ENCODE data around the gene USP32.
A peak's percentile ranks its signal among the peaks of the same experiment; 100 is the strongest.
"Not testable (repeated sequence)": the region's sequence is repeated elsewhere in the genome, so short reads cannot be mapped to it uniquely, and the experiment has no call there.

USP32 gene

DNA sequence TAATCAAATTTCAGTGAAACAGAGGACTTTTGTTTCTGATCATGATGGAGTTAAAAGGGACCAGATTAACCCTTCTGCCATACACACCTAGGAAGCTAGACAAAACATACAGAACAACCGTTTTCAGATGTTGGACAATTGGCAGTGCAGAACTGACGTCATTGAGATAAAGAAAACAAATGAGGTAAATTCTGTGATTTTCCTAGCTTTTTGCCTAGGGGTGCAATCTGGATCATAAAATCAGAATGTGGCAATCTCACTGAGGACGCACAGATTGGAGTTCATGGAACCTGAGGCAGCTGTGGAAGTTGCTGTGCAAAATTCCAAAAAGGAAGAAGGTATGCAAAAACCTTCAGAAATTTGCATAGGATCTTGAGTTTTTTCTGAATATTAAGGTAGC is 15.0 kb upstream of the USP32 start:
- no peak for DNase-seq

- DNase-seq = no peak
Measured at GRCh38 chr17:60403962-60404361, 12.0 kb upstream of the USP32 start.

DNA sequence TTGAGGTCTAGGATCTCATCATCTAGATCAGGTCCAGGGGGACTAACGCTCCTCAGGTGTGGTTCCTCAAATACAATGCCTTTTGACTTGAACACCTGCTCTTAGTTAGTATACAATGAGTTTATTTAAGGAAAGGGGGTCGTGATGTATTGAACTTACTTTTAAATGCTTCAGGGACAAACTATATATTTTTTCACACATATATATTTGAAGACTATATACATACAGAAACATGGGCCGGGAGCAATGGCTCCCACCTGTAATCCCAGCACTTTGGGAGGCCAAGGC is 11.5 kb upstream of the USP32 start:
- DNase-seq = no peak

- DNase-seq = no peak
Measured at GRCh38 chr17:60401819-60402218, 9.9 kb upstream of the USP32 start.

DNA sequence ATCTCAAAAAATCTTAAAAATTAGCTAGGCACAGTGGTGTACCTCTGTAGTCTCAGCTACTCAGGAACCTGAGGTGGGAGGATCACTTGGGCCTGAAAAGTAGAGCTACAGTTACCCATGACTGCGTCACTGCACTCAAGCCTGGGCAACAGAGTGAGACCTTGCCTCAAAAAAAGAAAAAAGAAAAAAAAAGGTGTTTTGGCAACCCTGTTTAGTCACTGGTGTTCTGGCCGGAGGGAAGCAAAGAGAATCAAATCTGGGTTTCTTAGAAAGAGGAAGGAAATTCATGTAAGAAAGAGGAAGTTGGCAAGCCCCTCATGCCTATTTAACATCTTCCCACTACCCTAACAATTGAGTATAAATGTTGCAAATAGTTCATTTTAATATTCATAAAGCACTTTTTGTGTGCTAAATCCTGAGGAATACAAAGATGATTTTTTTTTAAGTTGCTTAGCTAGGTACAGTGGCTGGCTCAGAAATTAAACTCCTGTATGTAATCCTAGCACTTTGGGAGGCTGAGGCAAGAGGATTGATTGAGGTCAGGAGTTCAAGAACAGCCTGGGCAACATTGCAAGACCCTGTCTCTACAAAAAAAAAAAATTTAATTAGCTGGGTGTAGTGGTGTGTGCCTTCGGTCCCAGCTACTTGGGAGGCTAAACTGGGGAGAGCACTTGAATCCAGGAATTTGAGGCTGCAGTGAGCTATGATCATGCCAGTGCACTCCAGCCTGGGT is 6.5 kb upstream of the USP32 start:
- DNase-seq = peak; percentile 28

DNA sequence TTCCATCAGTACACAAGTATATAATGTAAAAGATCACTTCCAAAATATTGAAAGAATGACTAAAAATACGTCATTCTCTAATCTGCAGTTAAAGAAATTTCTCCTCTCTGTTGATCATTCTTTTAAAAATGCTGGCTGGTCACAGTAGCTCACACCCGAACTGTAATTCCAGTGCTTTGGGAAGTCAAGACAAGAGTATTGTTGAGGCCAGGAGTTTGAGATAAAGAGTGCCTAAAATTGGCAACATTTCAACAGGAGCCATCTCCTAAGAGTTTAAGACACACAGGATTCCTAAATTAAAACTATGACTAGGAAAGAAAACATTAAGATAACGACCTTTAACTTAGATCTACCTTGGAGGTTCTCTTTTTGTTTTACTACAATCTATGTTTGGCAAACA is 4.5 kb upstream of the USP32 start:
- DNase-seq = no peak

- no peak for DNase-seq
Measured at GRCh38 chr17:60395508-60396065, 3.7 kb upstream of the USP32 start.

- no peak for DNase-seq
Measured at GRCh38 chr17:60393840-60394723, 2.1 kb upstream of the USP32 start.

DNA sequence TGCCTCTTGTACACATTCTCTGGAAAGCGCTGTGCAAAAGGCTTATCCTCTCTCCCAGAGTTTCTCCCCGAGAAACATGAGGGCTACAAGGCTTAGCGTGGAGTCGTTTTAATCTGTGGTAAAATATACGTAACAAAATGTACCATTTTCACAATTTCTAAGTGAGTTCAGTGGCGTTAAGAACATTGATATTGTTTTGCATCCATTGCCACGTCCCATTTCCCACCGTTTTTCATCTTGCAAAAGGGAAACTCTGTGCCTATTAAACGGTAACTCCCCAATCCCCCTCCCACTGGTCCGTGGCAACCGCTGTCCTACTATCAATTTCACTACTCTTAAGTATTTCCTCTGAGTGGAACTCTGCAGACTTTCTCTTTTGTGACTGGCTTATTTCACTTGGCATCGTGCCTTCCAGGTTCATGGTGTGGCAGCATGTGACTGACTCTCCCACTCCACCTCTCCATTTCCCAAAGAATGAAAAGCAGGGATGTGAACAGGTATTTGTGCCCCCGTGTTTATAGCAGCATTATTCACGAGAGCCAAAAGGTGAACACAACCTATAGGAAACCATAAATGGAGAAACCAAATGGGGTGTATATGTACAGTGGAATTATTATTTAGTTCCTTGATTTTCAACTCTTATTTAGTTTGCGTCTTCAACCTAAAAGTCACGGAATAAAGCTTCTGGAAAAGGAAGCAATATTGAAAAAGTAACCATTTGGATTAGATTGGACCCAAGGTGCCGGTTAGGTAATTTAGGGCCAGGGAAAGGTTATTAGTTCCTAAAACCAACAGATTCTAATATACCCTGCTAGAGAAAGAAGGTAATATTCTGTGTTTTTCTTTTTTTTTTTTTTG is 1.1 kb upstream of the USP32 start:
- peak; percentile 52 for DNase-seq

- DNase-seq = no peak
Measured at GRCh38 chr17:60391471-60392041, 377 bp downstream of the USP32 start.

- peak; percentile 34 for DNase-seq
Measured at GRCh38 chr17:60390925-60391470, 935 bp downstream of the USP32 start.

DNA sequence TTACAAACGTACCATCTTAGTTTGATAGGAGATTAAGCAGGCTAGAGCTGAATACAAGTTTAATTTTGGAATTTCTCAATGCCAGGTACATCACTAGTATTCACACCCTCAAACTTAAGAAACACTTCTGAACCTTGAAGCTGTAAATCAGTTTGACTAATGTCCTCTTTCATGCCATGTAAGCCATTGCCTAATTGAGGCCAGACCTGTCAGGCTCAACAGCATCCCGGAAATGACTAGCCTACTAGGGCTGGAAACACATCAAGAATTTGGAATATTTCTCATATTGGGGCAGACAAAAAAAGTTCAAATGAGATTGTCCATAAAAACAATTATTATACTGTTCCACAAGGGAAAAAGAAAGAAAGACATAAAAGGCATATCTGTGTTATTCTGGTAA is 1.7 kb downstream of the USP32 start:
- DNase-seq = no peak

DNA sequence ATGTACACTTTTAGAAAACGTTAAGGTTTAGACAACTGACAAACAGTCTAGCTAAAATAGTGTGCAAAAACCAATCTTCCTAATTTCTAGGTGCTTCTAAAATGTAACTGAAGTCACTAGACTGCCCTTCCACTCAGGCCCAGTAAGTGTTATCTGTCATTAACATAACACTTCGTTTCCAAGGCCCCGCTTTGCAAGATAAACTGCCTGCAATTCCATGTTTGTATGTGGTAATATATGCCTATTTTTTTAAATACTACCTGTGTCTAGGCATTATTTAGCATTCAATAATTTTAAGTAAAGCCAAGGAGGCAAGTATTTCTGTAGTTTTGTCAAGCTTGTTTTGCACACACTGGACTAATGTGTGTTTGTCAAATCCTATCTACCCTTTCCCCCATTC is 3.2 kb downstream of the USP32 start:
- DNase-seq = no peak

DNA sequence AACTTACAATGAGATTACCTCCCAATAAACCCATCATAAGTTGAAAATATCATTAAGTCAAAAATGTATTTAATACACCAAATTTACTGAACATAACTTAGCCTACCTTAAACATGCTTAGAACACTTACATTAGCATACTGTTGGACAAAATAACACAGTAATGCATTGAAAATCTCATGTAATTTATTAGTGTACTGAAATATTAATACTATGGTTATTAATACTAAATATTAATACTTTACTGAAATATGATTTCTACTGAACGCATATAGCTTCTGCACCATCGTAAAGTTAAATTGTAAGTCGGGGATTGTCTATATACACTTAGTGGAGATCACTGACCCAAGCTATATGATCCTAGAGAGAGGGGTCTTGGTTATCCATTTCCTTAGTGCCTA is 4.3 kb downstream of the USP32 start:
- DNase-seq = no peak

DNA sequence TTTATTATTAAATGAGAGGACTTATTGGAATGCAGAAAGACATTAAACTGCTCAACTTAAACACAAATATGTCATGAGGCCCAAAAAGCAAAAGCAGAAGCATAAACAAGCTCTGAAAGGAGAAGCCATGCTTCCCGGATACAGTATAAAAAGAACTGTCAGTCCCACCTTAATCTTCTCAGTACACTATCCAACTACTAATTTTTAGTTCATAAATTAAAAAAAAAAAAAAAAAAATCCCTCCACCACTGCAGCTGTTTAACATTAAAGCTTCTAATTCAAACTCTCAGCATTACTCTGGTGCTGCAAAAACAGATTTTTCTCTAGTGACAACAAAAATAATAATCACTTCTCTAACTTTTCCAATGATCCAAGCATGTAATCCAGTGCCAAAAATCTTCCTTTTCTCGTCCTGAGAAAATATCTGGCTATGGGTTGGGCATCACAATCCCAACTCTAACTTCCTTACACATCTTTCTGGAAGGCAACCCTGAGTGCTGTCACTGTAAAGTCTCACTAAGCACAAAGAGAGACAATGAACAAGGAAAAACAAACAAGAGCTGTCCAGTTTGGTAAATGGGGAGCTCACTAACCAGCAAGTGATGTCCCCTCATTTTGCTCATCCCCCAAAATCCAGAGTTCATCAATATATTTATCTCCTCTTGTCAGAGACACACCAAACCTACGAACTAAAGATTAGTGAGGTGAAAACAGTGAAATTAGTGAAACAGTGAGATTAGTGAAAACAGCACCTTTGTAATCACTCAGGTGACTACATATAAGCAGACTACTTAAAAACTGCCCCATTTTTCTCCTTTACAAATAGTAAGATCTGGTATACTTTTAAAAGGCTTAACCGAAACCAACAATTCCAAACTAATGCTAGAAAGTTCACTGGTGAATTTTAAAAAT is 5.5 kb downstream of the USP32 start:
- DNase-seq = no peak

- DNase-seq = not testable (repeated sequence)
Measured at GRCh38 chr17:60384921-60385320, 7.0 kb downstream of the USP32 start.

- DNase-seq = no peak
Measured at GRCh38 chr17:60383379-60383778, 8.6 kb downstream of the USP32 start.

- no peak for DNase-seq
Measured at GRCh38 chr17:60381958-60382357, 10.0 kb downstream of the USP32 start.

DNA sequence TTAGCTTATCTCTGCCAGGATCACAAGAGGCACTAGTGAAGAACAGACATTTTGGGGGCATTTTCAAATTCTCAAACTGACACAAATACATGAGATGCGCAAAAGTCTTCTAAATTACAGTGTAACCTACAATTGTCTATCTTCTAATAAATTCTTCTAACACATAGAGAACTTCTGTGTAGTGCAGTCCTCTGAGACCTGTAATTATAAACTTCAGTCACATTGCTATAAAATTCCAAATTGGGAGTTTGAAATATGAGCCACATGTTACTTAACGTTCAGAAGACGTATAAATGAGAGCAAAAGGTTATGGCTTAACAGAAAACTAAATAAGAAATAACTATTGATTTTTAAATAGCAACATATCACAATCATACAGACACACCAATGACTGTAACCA is 12.5 kb downstream of the USP32 start:
- DNase-seq = not testable (repeated sequence)

- not testable (repeated sequence) for DNase-seq
Measured at GRCh38 chr17:60378187-60378586, 13.7 kb downstream of the USP32 start.

DNA sequence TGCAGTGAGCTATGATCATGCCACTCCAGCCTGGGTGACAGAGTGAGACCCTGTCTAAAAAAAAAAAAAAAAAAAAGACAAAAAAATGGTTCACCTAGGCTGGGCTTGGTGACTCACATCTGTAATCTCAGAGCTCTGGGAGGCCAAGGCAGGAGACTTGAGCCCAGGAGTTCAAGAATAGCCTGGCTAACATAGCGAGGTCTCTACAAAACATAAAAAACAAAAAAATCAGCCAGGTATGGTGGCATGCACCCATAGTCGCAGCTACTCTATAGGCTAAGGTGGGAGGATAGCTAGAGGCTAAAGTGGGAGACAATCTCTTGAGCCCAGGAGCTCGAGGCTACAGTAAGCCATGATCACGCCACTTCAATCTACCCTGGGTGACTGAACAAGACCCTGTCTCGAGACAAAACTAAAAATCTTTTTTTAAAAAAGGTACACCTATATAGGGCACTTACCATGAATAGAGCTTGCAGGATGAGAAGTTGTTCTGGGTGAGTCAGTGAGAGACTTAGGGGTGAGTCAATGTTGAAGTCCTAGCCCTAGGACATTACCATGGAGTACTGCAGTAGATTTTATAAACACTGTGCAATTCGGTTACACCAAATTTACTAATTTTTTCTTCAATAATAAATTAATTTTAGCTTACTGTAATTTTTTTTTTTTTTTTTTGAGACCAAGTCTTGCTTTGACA is 19.0 kb downstream of the USP32 start:
- DNase-seq = no peak
